Occipital lobe (tissue), 2 donors: ENCODE measurements around the gene ADAM12. TPM values are rescaled to one million over a fixed set of nuclear protein-coding genes. Genes with fewer than 3 reads are reported as not detected.

Experiments
- DNase-seq: peaks from one replicate; lab custom pipeline; 2025; lab: John Stamatoyannopoulos, UW
- total RNA-seq: library from RNA; depleted of rRNA; stranded (reverse); fragments of >200 nt; gene quantifications from one replicate; pipeline ENCODE4 v1.2.3, GENCODE V29; 2014

Gene ADAM12
- total RNA-seq, 1 donor from 2014 or later: 4.7 TPM

DNA sequence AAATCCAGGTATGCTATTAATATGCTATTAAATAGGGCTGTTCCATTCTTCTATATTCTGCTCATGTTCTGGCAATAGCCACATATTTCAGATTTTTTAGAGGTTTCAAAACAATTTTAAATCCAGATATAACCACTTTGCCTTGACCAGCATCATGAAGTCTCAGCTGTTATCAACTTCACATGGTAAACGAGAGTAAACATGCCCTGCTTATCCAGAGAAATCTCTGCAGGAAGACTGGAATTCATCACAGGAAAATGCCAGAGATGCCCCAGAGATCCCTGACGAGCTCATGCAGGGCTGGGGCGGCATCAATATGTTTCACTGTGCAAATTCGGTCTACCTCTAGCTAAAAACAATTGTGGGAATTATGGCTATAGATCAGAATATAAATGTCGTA is 365.4 kb downstream of the ADAM12 start:
- no peak for DNase-seq

DNA sequence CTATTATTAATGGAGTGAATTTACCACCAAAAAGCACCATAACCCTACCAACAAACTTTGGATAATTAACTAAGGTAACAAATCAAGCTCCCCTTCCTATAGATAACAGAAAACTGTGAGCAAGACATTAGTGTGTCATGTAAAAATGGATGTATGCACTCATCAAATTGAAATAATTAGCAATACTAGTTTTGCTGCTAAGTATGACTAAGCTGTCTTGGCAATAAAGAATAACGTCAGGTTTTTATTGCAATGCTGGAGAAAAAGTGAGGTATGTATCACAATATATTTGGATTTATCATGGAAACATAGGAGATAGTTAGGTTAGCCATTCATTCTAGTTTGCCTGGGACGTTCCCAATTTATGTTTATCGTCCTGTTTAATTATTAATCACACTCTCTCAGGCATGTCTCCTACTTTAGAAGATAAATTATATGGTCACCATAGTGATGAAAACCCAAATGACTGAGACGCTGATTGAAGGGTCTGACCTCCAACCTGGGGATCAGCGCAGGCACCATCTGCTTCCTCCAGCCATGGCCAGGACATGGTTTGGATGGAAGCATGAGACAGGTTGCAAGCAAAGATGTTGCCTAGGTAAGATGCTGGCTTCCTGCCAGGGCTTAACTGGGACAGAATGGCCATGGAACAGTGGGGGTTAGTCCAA is 366.3 kb downstream of the ADAM12 start:
- DNase-seq: no peak

DNA sequence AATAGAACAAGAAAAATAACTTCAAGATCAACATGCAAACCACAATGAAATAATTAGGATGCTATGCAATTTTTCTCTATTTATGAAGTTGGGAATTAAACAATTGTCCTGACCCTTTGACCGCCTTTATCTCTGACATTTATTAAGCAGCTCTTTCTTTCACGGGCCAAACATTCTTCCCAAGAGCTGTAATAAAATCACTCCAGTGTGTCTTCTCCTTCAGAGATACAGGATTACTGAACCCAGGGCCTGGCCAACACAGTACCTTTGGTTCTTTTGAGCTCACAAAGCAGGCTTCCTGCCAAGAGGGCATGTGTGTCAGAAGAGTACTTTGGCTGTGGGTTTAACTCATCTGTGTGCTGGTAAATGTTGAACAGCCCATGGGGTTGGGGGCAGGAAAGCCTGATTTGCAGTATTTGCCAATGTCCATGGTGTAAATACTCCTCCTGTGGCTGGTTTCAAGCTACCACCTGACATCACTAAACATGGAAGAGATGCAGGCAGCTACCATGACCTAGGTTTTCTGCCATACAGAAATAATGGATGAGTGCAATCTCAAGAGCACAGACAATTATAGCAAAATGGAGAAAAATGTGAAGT is 370.2 kb downstream of the ADAM12 start:
- no peak for DNase-seq

DNA sequence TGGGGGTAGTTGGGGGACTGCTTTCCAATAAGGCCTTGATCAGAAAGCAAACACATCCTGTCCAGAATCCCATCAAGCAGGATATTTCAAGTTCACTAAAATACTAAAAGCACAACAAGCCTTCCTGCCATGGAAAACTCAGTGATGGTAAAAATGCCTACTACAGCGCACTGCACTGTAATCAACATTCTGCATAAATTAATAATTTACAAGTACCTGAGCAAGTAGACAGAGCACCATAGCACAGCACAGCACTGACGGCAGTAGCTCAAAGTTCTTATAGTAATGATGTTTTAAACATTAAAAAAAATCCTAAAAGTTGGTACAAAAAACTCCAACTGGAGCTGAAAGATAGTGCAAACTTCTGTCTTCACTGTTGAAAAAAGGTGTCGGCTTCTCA is 371.4 kb downstream of the ADAM12 start:
- no peak for DNase-seq

DNA sequence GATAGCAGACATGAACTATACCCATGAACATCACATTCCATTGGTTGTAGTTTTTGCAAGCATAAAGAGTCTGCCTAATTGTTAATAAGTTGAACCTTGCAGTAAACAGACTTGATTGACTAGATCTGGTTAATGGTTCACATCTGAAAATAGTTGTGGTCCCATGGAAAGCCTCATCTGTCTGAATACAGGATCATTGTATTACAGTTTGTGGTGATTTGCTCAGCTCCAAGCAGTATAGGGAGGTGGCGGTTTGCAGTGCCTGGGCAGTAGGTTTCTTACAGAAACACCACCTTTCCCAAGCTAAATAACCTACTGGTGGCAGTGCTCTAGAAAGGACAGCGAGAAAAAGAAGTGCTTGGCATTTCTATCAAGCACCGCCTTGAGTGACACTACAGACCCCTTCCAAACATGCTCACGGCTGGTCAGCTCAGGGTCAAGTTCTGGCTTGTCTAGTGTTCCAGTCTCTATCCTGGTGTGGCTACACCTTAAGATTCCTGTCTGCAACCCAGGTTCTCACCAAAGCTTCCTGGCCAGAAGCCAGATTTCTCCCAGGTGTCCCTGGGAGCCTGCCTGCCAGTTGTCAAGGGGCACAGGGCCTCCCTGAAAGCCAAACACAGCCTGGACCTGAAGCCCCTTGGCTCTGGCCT is 372.0 kb downstream of the ADAM12 start:
- no peak for DNase-seq

DNA sequence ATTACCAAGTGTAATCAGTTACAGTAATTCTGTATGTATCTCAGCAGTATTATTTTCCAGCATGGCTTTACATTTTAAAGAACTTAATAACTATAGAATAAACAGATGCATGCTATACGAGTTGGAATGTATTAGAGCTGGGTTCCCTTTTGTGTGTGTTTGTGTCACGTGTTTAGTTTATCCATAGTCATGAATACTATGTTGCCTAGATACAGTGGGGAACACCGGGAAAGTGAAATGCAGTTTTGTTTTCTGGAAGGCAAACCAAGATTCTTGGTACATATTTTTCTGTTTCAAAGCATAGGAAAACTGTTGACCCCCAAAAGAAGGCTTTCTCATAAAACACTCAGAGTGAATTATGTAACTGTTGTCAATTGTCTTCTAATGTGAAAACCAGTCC is 372.9 kb downstream of the ADAM12 start:
- DNase-seq: no peak

DNA sequence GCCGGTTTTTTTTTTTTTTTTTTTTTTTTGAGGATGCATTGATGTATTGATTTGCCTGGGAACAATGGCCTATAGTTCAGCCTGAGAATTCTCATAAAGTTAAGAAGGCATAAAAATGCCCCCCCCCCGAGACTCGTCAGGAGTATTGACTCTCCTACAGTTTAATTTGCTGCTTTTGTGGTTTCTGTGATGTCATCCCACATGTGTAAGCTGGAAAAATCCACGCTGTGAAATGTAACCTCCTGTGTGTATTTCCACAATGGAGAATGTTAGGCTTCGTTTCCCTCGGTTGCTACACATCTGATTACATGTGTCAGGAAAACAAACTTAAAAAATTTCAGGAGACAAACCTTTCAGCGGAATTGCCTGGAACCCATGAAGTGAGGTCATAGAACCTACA is 374.0 kb downstream of the ADAM12 start:
- no peak for DNase-seq

DNA sequence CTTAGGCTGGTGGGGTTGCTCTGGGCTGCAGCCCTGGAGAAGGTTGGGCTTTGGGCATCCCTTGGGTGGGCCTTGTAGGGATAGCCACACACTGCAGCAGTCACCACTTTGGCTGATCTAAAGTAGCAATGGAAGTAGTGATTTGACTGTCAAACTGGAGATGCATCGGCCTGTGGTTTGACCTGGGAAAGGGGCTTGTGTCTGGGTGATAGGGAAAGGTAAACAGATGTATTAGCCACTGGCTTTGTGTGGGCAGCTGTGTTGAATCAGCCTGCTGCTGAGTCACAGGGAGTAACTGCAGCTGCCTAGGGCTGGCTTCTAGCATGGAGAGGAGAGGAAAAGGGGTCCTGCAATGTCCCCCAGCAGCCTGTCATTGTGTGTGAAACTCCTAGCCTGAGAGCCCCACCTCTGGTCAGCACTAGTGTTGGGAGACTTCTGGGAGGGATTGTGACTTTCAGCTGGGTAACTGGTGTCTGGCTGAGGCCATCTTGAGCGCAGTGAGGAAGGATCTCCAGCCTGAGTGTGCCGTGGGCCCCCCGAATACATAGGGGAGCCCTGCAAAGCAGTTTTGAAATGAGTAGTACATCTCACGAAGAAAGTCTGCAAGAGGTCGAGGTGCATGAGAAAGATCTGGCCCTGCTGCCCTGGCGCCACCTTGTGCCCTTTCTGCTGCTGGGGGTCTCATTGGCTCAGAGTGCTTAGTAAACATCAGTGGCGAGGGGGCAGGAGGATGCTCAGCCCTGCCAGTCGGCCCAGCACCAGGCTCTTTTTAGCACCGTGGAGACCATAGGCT is 374.6 kb downstream of the ADAM12 start:
- DNase-seq: no peak

DNA sequence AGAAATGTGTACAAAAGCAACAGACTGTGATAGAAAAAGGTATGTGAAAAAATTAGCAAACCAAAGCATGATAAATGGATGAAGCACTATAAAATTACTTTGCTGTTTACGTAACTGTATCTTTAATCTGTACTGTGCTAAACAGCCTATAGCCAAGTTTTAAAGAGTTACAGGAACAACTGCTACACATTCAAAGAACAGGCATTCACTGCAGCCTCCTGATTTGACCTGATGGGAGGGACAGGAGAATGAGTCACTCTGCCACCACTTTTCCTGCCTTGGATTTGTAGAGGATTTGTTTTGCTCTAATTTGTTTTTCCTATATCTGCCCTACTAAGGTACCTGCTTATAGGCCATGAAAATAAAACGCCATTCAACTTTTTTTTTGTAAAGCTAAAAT is 375.8 kb downstream of the ADAM12 start:
- no peak for DNase-seq

DNA sequence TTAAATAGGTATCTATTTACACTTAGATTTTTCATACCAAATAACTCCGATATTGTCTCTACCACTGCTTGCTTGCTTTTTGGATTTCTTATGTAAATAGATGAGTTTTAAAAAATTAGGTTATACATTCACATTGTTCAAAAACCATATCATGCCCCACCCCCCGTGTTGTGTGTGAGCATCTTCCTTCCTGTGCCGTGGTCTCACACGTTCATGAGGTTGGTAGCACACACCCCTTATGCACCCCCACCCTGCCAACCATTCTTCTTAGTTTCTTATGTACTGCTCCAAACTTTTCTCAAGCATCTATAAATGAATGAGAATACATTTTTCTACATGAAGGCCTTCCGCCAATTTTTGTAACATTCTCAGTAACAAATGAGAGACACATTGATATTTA is 376.3 kb downstream of the ADAM12 start:
- DNase-seq: no peak

DNA sequence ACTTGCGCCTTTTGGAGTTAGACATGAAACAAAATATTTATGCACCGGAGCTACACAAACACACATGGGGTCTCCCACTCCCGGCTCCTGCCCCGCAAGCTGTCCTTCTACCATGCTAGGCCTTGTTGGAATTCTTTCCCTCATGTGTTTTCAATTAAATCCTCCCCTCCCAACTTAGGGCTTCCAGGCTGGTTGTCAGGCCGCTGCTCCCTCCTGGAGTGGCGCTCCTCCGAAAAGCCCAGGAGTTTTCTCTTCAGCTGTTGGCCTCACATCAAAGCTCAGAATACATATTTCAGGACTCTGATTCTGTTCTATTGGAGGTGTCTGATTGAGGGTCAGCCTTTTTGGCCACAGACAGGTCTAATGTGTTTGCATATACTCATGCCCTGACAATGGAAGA is 378.6 kb downstream of the ADAM12 start:
- DNase-seq: no peak

DNA sequence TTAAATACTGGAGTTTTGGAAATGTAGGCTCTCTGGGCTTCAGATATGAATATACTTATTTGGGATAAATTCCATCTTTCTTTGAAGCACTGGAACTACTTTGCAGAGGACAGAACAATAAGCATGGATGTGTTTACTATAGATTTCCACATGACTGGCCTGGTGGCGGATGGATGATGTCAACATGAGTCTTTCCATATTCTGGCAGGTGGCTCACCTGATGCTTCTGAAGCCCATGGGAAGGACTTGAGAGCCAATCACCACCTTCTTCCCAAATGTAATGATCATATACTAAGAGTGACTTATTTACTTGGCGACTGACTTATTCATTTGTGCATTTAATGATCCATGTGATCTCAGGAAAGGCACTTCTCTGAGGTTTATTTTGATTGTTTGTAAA is 381.4 kb downstream of the ADAM12 start:
- DNase-seq: no peak

DNA sequence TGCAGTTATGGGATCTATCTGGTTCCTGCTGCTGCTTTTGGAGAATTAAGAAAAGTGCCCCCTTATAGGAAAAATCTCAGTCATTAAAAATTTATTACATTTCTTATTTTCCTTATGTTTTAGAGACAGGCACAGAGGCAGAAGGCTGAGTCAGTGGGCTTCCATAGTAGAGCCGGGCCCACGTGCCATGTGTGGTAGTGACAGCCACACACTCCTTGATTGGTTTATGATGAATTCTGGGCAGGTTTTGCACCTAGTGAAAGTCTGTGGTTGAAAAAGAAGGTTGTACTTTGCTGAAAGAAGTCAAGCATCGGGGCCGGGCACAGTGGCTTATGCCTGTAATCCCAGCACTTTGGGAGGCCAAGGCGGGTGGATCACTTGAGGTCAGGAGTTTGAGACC is 382.0 kb downstream of the ADAM12 start:
- no peak for DNase-seq

DNA sequence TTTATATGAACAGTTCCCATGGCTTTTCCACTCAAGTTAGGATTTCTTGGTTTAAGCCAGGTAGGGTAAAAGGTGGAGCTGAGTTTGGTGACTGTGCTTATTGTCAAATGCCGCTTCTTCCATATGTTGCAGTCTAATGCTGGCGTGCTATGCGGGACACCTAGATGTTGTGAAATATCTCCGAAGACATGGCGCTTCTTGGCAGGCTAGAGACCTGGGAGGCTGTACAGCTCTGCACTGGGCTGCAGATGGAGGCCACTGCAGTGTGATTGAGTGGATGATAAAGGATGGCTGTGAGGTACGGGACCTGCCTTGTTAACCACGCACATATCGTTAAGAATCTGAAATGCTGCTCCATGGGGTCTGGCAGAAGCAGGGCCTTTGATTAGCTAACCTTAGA is 383.5 kb downstream of the ADAM12 start:
- DNase-seq: no peak

DNA sequence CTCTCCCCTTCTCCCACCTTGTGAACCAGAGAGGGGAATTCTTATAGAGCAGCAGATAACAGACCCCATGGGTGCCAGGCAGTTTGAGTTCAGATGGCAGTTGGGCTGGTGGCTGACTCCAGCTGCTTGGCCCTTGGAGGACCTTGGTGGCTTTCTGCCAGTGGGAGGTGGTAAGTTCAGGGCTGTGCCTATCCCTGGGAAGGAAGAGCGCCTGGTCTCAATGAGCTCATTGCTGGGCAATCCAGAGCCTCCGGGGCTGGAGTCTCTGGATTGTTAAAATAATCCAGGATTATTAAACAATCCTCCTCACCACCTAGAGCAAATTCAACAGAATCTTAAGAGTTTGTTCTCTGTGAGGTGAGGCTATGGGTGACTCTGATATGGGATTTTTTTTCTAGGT is 386.7 kb downstream of the ADAM12 start:
- no peak for DNase-seq

DNA sequence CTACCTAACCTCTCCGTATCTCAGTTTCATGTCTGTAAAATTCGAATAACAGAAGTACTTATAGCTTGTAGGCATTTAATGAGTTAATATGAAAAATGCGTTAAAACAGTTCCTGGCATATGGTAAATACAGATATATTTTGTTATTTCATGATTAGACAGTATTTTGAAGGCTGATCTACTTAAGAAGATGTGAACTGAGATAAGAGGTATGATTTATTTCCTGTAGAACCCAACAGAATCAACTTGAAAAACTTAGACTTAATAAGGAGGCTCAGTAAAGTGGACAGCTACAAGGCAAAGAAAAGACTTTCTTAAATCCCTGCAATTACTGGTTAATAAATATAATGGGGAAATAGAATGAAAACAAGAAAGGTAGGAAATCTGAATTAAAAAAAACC is 388.6 kb downstream of the ADAM12 start:
- DNase-seq: no peak

DNA sequence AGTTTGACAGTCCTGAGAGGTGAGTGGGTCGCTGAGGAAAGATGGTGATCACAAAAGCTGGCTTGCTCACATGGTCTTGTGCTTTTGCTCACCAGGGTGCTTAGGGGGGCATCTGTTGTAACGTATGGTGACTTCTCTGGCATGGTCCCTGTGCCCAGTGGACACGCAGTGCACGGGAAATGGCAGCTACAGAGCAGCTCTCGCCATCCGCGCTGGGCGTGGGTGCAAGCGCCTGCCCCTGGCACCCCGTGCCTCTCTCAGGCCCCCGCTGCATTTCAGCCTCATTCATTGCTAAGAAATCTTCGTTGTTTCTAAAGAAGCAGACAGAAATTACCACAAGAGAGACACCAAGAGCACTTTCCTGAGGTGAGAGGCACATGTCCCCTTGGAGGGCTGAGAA is 390.7 kb downstream of the ADAM12 start:
- no peak for DNase-seq

DNA sequence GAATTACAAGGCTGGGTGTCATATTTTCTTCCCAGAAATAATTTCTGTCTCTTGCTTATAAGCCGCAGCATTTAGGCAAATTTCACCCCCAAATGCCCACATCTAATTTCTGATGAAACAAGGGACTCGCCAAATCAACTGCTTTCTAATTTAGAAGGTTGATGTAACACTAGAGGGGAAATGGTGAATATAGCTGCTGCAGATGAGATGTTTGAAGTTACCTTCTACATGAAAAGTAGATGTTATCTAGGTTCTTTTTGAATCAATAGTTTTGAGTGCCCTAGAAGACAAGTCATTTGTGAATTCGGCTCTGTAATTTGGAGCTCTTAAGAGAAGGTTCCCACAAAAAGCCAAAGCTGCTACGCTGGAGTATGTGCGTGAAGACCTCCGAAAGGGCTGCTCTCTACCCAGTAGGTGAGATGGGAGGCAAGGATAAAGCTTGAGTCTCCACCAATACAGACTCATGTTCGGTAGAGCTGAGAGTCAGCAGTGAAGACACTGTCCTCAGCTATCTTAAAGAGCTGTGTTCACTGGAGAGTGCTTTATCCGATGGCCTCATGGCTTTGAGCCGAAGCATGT is 392.5 kb downstream of the ADAM12 start:
- DNase-seq: no peak

DNA sequence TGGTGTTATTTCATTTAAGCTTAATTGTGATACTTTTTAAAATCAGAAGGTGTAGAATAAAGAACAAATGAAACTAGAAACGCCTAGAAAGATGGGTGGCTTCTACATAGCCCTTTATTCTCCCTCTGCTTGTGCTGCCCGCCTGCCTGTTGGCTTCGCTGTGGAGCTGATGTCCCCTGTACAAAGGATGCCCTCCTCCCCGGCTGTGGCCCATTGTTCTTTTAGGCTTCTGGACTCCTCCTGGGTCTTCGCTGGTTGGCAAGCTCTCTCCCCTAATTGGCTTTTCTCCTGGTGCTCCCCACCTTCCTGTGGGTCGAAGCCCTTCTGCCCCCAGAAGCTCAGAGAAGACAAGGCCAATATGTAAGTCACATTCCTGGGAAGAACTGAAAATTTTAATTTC is 393.7 kb downstream of the ADAM12 start:
- DNase-seq: no peak

DNA sequence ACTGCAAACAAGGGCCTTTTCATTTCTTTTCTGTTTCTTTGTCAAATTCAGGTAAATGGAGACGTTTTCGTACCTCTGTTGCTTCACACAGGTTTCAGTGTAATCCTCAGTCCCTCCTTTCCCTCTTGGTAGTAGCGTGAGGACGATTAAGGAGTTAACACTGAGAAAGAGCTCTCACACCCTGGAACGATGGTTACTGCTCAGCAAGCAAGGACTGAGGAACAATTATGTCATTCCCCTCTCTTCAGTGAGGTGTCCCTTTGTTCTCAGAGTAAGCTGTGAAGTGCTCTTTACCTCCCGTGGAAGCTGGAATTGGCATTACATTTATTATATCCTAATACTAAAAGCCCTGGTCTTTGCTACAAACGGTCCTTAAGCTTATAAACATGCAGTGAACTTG is 396.0 kb downstream of the ADAM12 start:
- DNase-seq: no peak

DNA sequence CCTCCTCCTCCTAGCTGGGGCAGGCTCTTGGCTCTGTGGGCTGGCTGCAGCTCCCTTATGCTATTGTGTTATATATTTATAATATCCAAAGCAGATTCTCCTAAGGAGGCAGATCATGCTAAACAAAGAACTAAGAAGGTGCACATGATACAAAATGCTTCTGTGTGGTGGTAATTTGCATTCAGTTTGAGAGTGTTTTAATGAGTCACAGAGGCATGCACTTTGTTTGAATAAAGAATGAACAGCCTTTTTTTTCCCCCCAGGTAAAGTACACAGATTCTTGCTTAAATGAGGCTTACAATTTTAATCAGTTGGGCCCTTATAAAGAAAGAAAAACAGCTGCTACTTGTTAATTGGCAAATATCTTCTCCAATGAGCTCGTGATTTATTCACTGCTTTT is 396.9 kb downstream of the ADAM12 start:
- DNase-seq: no peak

DNA sequence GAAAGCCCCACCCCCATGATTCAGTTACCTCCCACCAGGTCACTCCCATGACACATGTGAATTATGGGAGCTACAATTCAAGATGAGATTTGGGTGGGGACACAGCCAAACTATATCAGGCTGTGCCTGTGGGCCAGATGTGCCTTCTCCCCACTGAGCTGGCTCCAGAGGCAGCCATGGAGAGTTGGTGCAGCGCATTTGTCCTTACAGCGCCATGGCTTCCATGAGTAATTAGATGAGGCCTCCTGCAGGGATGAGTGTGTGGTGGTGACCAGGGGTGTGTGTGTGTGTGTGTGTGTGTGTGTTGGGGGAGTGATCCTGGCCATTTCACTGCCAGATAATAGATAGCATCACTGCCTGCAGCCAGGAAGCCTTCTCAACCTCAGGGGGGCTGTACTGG is 397.3 kb downstream of the ADAM12 start:
- DNase-seq: no peak
